CD4-positive, alpha-beta T cell treated with Interferon gamma for 1 hour (primary cell): ENCODE measurements around the gene ACKR4.
"Not testable (repeated sequence)": the region's sequence is repeated elsewhere in the genome, so short reads cannot be mapped to it uniquely, and the experiment has no call there.

Experiments
- DNase-seq: peaks from one replicate; pipeline ENCODE4 v3.0.0-alpha.2; 2020

ACKR4 gene

GRCh38 chr3:132595014-132595413 lies 2.1 kb upstream of the ACKR4 start:
- DNase-seq = no peak

- no peak for DNase-seq
Measured at GRCh38 chr3:132596326-132596725, 744 bp upstream of the ACKR4 start.

GRCh38 chr3:132597660-132598059 lies 590 bp downstream of the ACKR4 start:
- no peak for DNase-seq

GRCh38 chr3:132598181-132598580 lies 1.1 kb downstream of the ACKR4 start:
- DNase-seq = no peak

GRCh38 chr3:132600614-132601013 lies 3.5 kb downstream of the ACKR4 start:
- not testable (repeated sequence) for DNase-seq

- no peak for DNase-seq
Measured at GRCh38 chr3:132605374-132605792, 8.3 kb downstream of the ACKR4 start.

- DNase-seq = no peak
Measured at GRCh38 chr3:132606085-132606484, 9.0 kb downstream of the ACKR4 start.

- not testable (repeated sequence) for DNase-seq
Measured at GRCh38 chr3:132606620-132607019, 9.6 kb downstream of the ACKR4 start.

GRCh38 chr3:132615301-132615700 lies 18.2 kb downstream of the ACKR4 start:
- not testable (repeated sequence) for DNase-seq

- DNase-seq = no peak
Measured at GRCh38 chr3:132615881-132616280, 18.8 kb downstream of the ACKR4 start.

- no peak for DNase-seq
Measured at GRCh38 chr3:132616780-132617179, 19.7 kb downstream of the ACKR4 start.

GRCh38 chr3:132622148-132622547 lies 25.1 kb downstream of the ACKR4 start:
- no peak for DNase-seq

- no peak for DNase-seq
Measured at GRCh38 chr3:132622761-132623160, 25.7 kb downstream of the ACKR4 start.

GRCh38 chr3:132623646-132624045 lies 26.6 kb downstream of the ACKR4 start:
- no peak for DNase-seq

- DNase-seq = no peak
Measured at GRCh38 chr3:132624790-132625189, 27.7 kb downstream of the ACKR4 start.

- DNase-seq = no peak
Measured at GRCh38 chr3:132625613-132626012, 28.5 kb downstream of the ACKR4 start.

GRCh38 chr3:132626955-132627354 lies 29.9 kb downstream of the ACKR4 start:
- DNase-seq = no peak

GRCh38 chr3:132628157-132628556 lies 31.1 kb downstream of the ACKR4 start:
- DNase-seq = no peak

GRCh38 chr3:132629928-132630327 lies 32.9 kb downstream of the ACKR4 start:
- no peak for DNase-seq

GRCh38 chr3:132630612-132631011 lies 33.5 kb downstream of the ACKR4 start:
- DNase-seq = no peak

GRCh38 chr3:132635052-132635451 lies 38.0 kb downstream of the ACKR4 start:
- no peak for DNase-seq

- DNase-seq = no peak
Measured at GRCh38 chr3:132637590-132637989, 40.5 kb downstream of the ACKR4 start.

- no peak for DNase-seq
Measured at GRCh38 chr3:132638706-132639105, 41.6 kb downstream of the ACKR4 start.

- not testable (repeated sequence) for DNase-seq
Measured at GRCh38 chr3:132641427-132641826, 44.4 kb downstream of the ACKR4 start.

- DNase-seq = no peak
Measured at GRCh38 chr3:132641837-132642538, 44.9 kb downstream of the ACKR4 start.
